ENCODE data around the gene NHSL1. TPM values are rescaled to one million over a fixed set of nuclear protein-coding genes. Genes with fewer than 3 reads are reported as not detected.

The NHSL1 gene
- total RNA-seq, 2 experiments from 2014 or later: 0.53 to 0.95 TPM

DNA sequence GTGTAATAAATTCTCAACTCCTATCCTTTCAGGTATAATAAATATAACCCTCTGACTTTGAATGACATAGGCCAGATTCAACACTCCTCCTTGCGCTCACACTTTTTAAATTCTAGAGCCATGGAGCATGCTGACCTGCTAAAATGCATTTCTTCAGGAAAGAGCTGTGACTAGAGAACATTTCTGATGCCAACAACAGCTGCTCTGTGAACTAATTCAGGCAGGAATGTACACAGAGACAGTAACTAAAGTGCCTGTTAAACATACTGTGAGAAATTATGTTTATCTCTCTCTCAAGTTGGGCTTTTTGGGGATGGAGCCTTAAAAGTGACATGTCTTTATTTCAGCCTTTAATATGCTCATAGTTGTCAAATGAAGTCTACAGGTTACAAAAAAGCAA is 8.3 kb downstream of the NHSL1 start:
- CTCF ChIA-PET: no interaction called here
- DNase-seq: no peak
- Mint-ChIP-seq H3K4me1 (ENCODE audit: low read depth) (peaks cover 4% of the 10 kb centered on the region), H3K27me3 (no peaks in the 10 kb centered on the region), H3K9me3 (no peaks in the 10 kb centered on the region), H3K27ac (no peak overlapping the region), H3K4me3 (no peak overlapping the region), H3K36me3 (no peaks in the 10 kb centered on the region)
- POLR2A ChIA-PET: no interaction called here
- intact Hi-C loops (cut with micrococcal nuclease): no loop called here

DNA sequence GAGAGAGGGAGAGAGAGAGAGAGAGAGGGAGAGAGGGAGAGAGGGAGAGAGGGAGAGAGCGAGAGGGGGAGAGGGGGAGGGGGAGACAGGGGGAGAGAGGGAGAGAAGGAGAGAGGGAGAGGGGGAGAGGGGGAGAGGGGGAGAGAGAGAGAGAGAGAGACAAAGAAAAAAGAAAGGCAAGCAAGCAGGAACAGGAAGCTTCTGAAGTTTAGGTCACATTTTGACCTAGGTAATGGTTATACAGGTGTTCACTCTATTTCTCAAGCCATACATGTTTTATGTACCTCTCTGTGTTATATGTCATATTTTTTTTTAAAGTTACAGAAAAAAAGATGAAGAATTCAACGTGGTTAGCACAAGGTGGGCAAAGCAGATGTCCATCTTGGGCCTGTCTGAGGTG is 9.4 kb downstream of the NHSL1 start:
- no peak overlapping the region for H3K27ac Mint-ChIP-seq
- CTCF ChIA-PET: no interaction called here
- H3K36me3 Mint-ChIP-seq: no peaks in the 10 kb centered on the region
- intact Hi-C loops (cut with micrococcal nuclease): no loop called here
- H3K27me3 Mint-ChIP-seq: no peaks in the 10 kb centered on the region
- H3K4me3 Mint-ChIP-seq: no peak overlapping the region
- H3K4me1 Mint-ChIP-seq (ENCODE audit: low read depth): peaks cover 4% of the 10 kb centered on the region
- H3K9me3 Mint-ChIP-seq: no peaks in the 10 kb centered on the region
- no peak for DNase-seq
- POLR2A ChIA-PET: no interaction called here

DNA sequence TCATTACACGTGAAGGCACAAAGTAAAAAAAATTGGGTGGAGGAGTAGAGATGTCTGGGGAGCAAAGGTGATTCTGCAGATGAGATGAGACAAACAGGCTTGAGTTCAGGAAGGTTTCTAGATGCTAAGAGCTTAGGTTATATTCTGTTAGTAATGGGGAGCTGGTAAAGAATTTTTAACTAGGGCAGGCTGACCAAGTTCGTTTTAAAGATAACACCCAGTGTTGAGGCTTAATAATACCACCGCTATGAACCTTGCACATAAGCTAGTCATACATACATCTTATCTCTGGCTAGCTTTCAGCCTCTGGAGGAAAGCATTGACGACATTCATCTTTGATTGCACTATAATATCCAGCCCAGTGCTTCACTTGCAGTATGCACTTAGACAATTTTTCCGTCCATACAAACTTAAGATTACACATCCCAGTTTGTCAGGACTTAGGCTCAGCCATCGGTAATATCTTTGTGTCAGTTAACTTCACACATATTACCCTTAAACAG is 12.1 kb downstream of the NHSL1 start:
- H3K4me3 Mint-ChIP-seq: no peak overlapping the region
- H3K4me1 Mint-ChIP-seq (ENCODE audit: low read depth): peaks cover 4% of the 10 kb centered on the region
- CTCF ChIA-PET: interaction anchor here (0.5 to 0.9 kb wide), 3 partner anchors 8 to 30 kb away, joined by 3 read pairs; no protein-coding TSS in a partner anchor
- intact Hi-C loops (cut with micrococcal nuclease): no loop called here
- no peak for DNase-seq
- POLR2A ChIA-PET: no interaction called here
- no peaks in the 10 kb centered on the region for H3K9me3 Mint-ChIP-seq
- no peaks in the 10 kb centered on the region for H3K36me3 Mint-ChIP-seq
- no peaks in the 10 kb centered on the region for H3K27me3 Mint-ChIP-seq
- no peak overlapping the region for H3K27ac Mint-ChIP-seq

DNA sequence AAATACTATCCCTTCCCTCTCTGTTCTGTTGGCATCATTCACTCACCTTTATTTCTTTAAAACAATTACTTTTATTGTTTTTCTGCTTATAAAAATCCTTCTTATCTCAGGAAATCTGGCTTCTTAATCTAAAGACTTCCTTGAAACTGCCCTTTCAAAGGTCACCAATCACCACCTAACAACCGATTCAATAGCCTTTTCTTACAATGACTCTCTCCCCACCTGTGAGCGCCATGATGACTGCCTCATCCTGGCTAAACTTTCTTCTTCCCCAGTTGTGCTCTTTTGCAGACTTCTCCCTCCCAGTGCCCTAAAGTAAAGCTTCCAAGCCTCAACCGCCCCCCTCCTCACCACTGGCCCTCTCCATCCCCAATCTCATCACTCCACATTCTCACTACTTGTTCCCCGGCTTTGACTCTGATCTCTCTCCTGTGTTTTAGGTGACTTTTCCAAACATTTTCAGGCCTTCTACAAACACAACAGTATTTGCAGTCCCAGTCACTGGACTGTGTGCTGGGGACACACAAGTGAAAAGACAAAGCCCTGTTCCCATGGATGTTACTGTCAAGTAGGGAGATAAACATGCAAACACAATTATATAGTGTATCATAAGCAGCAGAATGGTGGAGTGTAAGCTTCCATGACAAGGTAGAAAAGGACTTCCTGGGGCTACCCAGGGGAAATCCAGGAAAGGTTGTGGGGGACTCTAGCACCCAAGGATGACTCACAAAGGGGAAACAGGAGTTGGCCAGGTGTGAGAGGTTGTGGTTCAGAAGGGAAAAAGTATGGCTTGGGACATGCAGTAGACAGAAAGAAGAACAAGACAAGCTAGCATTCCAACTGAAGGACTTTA is 12.8 kb downstream of the NHSL1 start:
- no peak for DNase-seq
- ChIA-PET CTCF (interaction anchor here (0.5 kb wide), 1 partner anchor 7 kb away, joined by 3 read pairs; no protein-coding TSS in a partner anchor), POLR2A (no interaction called here)
- H3K36me3 Mint-ChIP-seq: no peaks in the 10 kb centered on the region
- H3K27me3 Mint-ChIP-seq: no peaks in the 10 kb centered on the region
- H3K9me3 Mint-ChIP-seq: no peaks in the 10 kb centered on the region
- intact Hi-C loops (cut with micrococcal nuclease): no loop called here
- no peak overlapping the region for H3K4me3 Mint-ChIP-seq
- H3K27ac Mint-ChIP-seq: no peak overlapping the region
- peaks cover 4% of the 10 kb centered on the region for H3K4me1 Mint-ChIP-seq (ENCODE audit: low read depth)

DNA sequence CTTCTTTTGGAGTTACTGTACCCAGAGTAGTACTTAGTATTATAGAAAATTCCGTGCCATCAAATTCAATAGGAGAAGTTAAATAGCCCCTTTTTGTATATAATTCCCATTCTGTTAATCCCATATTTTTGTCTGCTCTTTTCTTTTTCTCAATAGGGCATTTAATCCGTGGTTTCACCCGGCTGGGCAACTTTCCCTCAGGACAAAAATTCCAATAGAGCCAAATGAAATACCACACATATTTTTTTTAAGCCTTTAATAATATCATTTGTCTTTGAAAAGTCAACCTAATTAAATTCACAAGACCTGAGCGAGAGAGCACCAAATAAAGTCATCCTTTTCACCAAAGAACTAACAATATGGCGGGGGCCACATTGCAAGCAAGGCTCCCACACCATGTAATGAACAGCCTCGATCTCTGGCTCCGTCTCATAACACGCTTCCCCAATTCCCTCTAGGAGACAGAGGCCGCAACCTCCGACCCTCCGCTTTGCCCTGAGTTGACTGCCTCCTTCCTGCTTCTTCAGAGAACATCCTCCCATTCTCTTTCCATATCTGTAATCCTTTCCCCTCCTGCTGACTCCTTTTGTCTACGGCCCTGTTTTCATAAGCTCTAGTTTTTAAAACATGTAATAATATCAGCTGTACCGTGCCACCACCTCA is 13.6 kb downstream of the NHSL1 start:
- intact Hi-C loops (cut with micrococcal nuclease): no loop called here
- ChIA-PET POLR2A (no interaction called here), CTCF (no interaction called here)
- no peak overlapping the region for H3K27ac Mint-ChIP-seq
- H3K4me1 Mint-ChIP-seq (ENCODE audit: low read depth): peaks cover 4% of the 10 kb centered on the region
- no peaks in the 10 kb centered on the region for H3K9me3 Mint-ChIP-seq
- H3K4me3 Mint-ChIP-seq: no peak overlapping the region
- no peaks in the 10 kb centered on the region for H3K27me3 Mint-ChIP-seq
- DNase-seq: no peak
- no peaks in the 10 kb centered on the region for H3K36me3 Mint-ChIP-seq

DNA sequence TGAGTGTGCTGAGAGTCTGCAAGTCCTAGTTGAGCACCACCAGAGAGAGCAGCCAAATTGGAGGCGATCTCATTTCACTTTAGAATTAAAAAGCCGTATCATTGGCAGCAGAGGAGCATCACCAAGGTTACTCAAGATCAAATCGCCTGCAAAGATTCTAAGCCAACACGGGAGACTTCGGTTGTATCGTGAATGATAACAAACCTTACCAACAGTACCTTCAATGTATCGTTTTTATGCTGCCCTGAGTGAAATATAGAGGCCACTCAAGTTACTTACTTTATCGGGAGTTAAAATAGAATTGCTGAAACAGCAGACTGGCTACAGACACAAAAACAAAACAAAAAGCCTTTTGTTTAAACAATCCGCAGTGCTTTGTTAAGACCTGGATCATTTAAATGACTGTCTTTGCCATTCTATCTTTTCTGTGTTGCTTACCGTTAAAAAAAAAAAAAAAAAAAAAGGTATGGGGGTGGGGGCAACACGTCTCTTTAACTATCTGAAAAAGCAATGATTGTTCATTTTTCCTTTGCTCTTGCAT is 14.2 kb downstream of the NHSL1 start:
- peaks cover 4% of the 10 kb centered on the region for H3K4me1 Mint-ChIP-seq (ENCODE audit: low read depth)
- DNase-seq: no peak
- no peak overlapping the region for H3K27ac Mint-ChIP-seq
- no peak overlapping the region for H3K4me3 Mint-ChIP-seq
- no peaks in the 10 kb centered on the region for H3K27me3 Mint-ChIP-seq
- intact Hi-C loops (cut with micrococcal nuclease): no loop called here
- no peaks in the 10 kb centered on the region for H3K9me3 Mint-ChIP-seq
- CTCF ChIA-PET: no interaction called here
- POLR2A ChIA-PET: no interaction called here
- H3K36me3 Mint-ChIP-seq: no peaks in the 10 kb centered on the region

DNA sequence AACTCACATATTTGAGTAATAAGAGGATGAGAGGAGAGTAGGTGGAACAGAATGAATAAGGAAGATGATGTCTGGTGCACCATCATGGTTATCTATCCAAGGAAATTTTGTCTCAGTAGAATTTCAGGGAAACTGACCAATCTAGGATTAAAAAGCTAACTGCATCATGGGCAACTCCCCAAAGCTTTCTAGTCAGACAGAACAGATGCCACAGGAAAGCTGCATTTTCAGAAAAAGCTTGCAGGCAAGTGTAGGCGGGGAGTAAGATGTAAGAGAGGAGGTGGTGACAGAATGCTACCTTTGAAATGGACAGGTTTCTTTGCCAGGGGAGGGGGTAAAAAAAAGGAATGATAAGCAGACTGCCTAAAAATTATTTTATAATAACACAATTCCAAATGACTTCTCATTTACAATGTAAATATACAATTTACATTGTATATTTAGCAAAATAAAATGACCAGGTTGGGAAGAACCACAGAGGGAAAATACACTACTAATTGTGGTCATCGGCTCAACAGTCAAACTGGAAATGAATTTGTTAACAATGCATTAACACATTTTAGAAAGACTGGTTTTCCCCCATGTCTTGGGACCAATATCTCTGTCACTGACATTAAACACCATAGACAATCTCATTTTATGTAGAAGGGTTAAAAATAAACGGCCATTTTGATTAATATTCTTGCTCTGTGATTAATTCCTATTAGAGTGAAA is 15.1 kb downstream of the NHSL1 start:
- peaks cover 1% of the 10 kb centered on the region for H3K27me3 Mint-ChIP-seq
- H3K36me3 Mint-ChIP-seq: no peaks in the 10 kb centered on the region
- no peak for DNase-seq
- intact Hi-C loops (cut with micrococcal nuclease): no loop called here
- H3K4me3 Mint-ChIP-seq: no peak overlapping the region
- peaks cover 4% of the 10 kb centered on the region for H3K4me1 Mint-ChIP-seq (ENCODE audit: low read depth)
- CTCF ChIA-PET: no interaction called here
- H3K9me3 Mint-ChIP-seq: no peaks in the 10 kb centered on the region
- H3K27ac Mint-ChIP-seq: no peak overlapping the region
- POLR2A ChIA-PET: no interaction called here

DNA sequence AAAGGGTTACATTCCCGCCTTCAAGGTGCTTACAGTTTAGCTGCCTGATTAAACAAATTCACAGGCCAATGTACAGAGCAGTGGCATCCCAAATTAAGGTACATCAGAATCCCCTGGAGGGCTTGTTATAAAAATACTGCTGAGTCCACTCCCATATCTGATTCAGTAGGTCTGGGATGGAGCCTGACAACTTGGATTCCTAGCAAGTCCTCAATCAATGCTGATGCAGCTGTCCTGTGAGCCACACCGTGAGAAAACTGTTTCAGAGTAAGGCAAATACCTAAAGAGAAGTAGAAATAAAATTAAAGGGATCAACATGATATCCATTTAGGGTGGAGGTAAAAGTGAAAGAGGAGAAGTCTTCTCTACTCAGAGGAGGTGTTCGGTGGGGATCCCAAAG is 16.5 kb downstream of the NHSL1 start:
- no peaks in the 10 kb centered on the region for H3K9me3 Mint-ChIP-seq
- no peak for DNase-seq
- peaks cover 4% of the 10 kb centered on the region for H3K4me1 Mint-ChIP-seq (ENCODE audit: low read depth)
- intact Hi-C loops (cut with micrococcal nuclease): no loop called here
- CTCF ChIA-PET: no interaction called here
- H3K27ac Mint-ChIP-seq: no peak overlapping the region
- POLR2A ChIA-PET: no interaction called here
- no peak overlapping the region for H3K4me3 Mint-ChIP-seq
- H3K36me3 Mint-ChIP-seq: no peaks in the 10 kb centered on the region
- H3K27me3 Mint-ChIP-seq: peaks cover 1% of the 10 kb centered on the region

DNA sequence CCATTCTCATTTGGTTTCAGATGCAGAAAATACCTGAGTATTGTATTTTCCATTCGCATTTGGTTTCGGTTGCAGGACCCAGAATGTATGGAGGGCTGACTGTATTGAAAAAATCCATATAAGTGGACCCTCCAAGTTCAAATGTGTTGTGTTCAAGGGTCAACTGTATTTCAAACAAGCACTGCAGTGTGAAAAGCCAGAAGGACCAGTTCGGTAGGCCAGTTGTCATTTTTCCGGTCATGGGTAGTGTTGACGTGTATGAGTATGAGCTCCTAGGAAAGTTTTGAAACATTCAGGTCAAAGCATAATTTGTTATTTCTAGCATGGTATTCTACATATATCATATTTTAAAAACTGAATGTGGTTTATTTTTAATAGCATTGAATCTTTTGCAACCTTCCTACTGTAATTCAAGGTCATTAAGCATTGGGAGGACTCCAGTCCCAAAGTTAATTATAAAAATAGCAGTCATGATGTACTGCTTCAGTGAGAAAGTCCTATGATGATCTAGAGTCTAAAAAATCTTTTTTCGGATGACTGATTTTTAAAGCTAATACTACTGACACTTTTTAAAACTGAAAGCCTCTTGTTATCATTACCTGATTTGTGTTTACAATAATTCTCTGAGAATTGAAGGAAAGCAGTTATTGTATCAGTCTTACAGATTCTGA is 18.9 kb downstream of the NHSL1 start:
- no peaks in the 10 kb centered on the region for H3K4me1 Mint-ChIP-seq (ENCODE audit: low read depth)
- H3K27me3 Mint-ChIP-seq: peaks cover 1% of the 10 kb centered on the region
- no peak for DNase-seq
- no peak overlapping the region for H3K27ac Mint-ChIP-seq
- intact Hi-C loops (cut with micrococcal nuclease): no loop called here
- no peaks in the 10 kb centered on the region for H3K9me3 Mint-ChIP-seq
- no peak overlapping the region for H3K4me3 Mint-ChIP-seq
- ChIA-PET POLR2A (no interaction called here), CTCF (no interaction called here)
- H3K36me3 Mint-ChIP-seq: no peaks in the 10 kb centered on the region

DNA sequence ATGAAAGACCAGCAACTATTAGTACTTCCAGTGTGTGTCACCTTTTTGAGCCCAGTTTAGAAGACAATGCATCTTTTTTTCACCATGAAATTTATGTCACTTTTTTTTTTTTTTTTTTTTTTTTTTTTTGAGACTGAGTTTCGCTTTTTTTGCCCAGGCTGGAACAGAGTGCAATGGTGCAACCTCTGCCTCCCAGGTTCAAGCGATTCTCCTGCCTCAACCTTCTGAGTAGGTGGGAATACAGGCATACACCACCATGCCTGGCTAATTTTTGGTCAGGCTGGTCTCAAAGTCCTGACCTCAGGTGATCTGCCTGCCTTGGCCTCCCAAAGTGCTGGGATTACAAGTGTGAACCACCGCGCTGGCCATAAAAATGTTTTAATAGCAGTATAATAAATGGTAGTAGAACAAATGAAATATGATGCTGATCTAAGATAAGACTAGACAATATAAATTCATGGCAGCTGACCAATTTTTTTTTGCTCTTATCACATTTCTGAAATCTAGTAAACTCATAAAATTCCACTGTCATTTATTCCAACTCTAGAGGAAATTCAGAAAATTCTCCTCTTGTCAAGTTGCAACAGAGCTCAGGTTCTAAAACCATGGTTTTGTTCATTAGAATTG is 21.3 kb downstream of the NHSL1 start:
- POLR2A ChIA-PET: interaction anchor here (0.6 kb wide), 1 partner anchor 48 kb away, joined by 3 read pairs; no protein-coding TSS in a partner anchor
- no peak for DNase-seq
- Mint-ChIP-seq H3K4me3 (no peak overlapping the region), H3K36me3 (no peaks in the 10 kb centered on the region), H3K27me3 (peaks cover 1% of the 10 kb centered on the region), H3K9me3 (no peaks in the 10 kb centered on the region), H3K4me1 (ENCODE audit: low read depth) (no peaks in the 10 kb centered on the region), H3K27ac (no peak overlapping the region)
- CTCF ChIA-PET: no interaction called here
- intact Hi-C loops (cut with micrococcal nuclease): no loop called here

DNA sequence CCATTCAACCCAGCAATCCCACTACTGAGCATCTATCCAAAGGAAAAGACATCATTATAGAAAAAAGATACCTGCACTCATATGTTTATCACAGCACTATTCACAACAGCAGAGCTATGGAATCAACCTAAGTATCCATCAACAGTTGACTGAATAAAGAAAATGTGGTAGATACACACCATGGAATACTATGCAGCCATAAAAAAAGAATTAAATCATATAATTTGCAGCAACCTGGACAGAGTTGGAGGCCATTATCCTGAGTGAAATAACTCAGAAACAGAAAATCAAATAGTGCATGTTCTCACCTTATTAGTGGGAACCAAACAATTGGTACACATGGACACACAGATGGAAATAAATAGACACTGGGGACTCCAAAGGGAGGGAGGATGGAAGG is 23.2 kb downstream of the NHSL1 start:
- Mint-ChIP-seq H3K4me1 (ENCODE audit: low read depth) (no peaks in the 10 kb centered on the region), H3K4me3 (no peak overlapping the region), H3K36me3 (no peaks in the 10 kb centered on the region), H3K9me3 (no peaks in the 10 kb centered on the region), H3K27ac (no peak overlapping the region), H3K27me3 (peaks cover 1% of the 10 kb centered on the region)
- POLR2A ChIA-PET: no interaction called here
- CTCF ChIA-PET: no interaction called here
- intact Hi-C loops (cut with micrococcal nuclease): no loop called here
- no peak for DNase-seq
